Lower leg skin (tissue), 3 donors: Measurements from ENCODE around the gene ARHGAP5.

ENCODE experiments used
- CTCF ChIP-seq, 3 donors: fragments of 450-650 bp; IDR thresholded peaks; one replicate each; pipeline ENCODE4 v1.5.1; 2016; ENCODE audit warnings: antibody characterized with exemption in 3 of 3, mild to moderate bottlenecking in 3 of 3, moderate library complexity in 2 of 3
- POLR2A ChIP-seq, 2 donors: fragments of 450-650 bp; IDR thresholded peaks; one replicate each; pipeline ENCODE4 v1.6.1; 2016 to 2017; ENCODE audit warnings: antibody characterized with exemption in 2 of 2, mild to moderate bottlenecking in 1 of 2, moderate library complexity in 1 of 2

GRCh38 chr14:32087173-32087861, 10.2 kb downstream of the ARHGAP5 start:
- TF ChIP-seq CTCF (IDR thresholded peaks at IDR 0.05) (no peak), POLR2A (IDR thresholded peaks at IDR 0.05) (no peak)
